K562 (cell line): ENCODE measurements around the gene TRUB2. TPM values are rescaled to one million over a fixed set of nuclear protein-coding genes. Genes with fewer than 3 reads are reported as not detected.

ENCODE experiments used
- ELF4 ChIP-seq: fragments of 450-650 bp; formaldehyde crosslinking; IDR thresholded peaks from 2 replicates; pipeline ENCODE4 v1.4.0; 2022; ENCODE audit warnings: missing genetic modification characterization
- NCOA1 ChIP-seq: fragments of 450-650 bp; IDR thresholded peaks from 2 replicates; pipeline ENCODE4 v1.6.1; 2016; ENCODE audit warnings: low read depth
- PRMT5 ChIP-seq: sonication (generic); formaldehyde crosslinking; IDR thresholded peaks from 2 replicates; pipeline ENCODE4 v1.5.0; 2020; ENCODE audit warnings: missing genetic modification reagents
- RREB1 ChIP-seq: fragments of 250-450 bp; sonication (Bioruptor Pico); IDR thresholded peaks from 2 replicates; pipeline ENCODE4 v1.4.0; 2020
- SAP30 ChIP-seq: fragments of 200-600 bp; sonication (generic); IDR thresholded peaks from 2 replicates; pipeline ENCODE4 v1.6.1; 2012; ENCODE audit warnings: borderline replicate concordance, low read depth, mild to moderate bottlenecking, moderate library complexity, low read length, control low read depth, inconsistent platforms; ENCODE audit not compliant: insufficient read depth, poor library complexity, severe bottlenecking
- TCF7 ChIP-seq: sonication (generic); IDR thresholded peaks from 2 replicates; pipeline ENCODE4 v1.6.1; 2016; ENCODE audit warnings: antibody characterized with exemption, borderline replicate concordance
- ZNF121 ChIP-seq: sonication (generic); formaldehyde crosslinking; conservative IDR thresholded peaks from 2 replicates; pipeline ENCODE4 v1.8.0; 2022; ENCODE audit warnings: missing genetic modification reagents
- ZNF395 ChIP-seq: fragments of 200-800 bp; sonication (Bioruptor generic); IDR thresholded peaks from 2 replicates; pipeline ENCODE4 v1.6.1; 2017; ENCODE audit warnings: missing genetic modification characterization, missing compliant biosample characterization
- ZNF586 ChIP-seq: fragments of 450-650 bp; formaldehyde crosslinking; conservative IDR thresholded peaks from 2 replicates; pipeline ENCODE4 v1.4.0; 2020; ENCODE audit warnings: mild to moderate bottlenecking, moderate library complexity
- polyA plus RNA-seq, 8 experiments: library from polyadenylated mRNA; depleted of rRNA in 4 of 8; stranded (reverse) in 5 of 8; unstranded in 3 of 8; fragments of >200 nt; fragmentation: Nextera tagmentation in 2 of 8; fragmentation: Illumina TruSeq in 1 of 8; extraction: Ambion mirVana in 2 of 8; extraction: Trizol in 1 of 8; gene quantifications; 2 replicates each; pipeline versions ENCODE4 v1.2.1 to v1.2.3, GENCODE V29; 2011 to 2014; ENCODE audit warnings: inconsistent platforms in 1 of 8, missing spikeins in 1 of 8
- total RNA-seq, 7 experiments: library from RNA; depleted of rRNA in 6 of 7; stranded (reverse); fragments of >200 nt in 6 of 7; fragmentation: Illumina TruSeq in 2 of 7; extraction: Trizol in 2 of 7; gene quantifications; 2 replicates each; pipeline versions ENCODE4 v1.2.1 to v1.2.3, GENCODE V29; 2011 to 2021; ENCODE audit warnings: low replicate concordance in 1 of 7
- TF ChIP-seq, protein P1 (sequence below): fragments of 250-450 bp; sonication (Bioruptor Pico); IDR thresholded peaks from 2 replicates; pipeline ENCODE4 v1.6.1; 2021; ENCODE audit warnings: mild to moderate bottlenecking
- TF ChIP-seq, protein P2 (sequence below): IDR thresholded peaks from 2 replicates; pipeline ENCODE4 v1.6.1; 2011; ENCODE audit not compliant: insufficient read length; ENCODE audit errors: extremely low read depth

Gene TRUB2
- total and polyA plus RNA-seq, 9 of the 15 experiments (the other 6 are each of a cell fraction or from before 2014, with no cell fraction given): 9.3 to 110 (median 63.0) TPM

DNA sequence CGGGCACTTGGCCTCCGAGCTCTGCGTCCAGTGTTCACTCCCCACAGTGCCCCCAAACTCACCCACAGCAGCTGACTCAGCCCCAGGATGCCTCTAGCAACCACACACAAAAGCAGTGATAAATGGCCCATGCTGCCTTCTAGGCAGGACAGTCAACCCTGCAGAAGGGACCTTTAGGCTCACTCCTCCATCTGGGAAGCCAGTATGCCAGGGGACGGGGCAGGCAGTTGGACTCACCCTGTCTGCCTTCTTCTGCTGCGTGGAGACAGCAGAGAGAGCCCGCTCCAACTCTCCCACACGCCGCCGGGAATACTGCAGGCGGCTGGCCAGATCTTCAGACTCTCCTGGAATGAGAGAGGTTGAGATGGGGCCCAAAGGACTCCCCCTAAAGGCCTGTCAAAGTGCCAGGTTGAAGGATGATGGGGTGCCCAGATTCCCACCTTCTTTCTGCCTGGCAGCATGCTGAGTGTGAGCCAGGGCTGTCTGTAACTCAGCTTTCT lies 56.8 kb downstream of the TRUB2 start (continued):
- TF ChIP-seq SAP30: no peak
- no peak for TF ChIP-seq NCOA1
- TF ChIP-seq, protein P1, sequence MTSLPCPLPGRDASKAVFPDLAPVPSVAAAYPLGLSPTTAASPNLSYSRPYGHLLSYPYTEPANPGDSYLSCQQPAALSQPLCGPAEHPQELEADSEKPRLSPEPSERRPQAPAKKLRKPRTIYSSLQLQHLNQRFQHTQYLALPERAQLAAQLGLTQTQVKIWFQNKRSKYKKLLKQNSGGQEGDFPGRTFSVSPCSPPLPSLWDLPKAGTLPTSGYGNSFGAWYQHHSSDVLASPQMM (CRISPR knock-in tag): no peak
- 0 out of 2 replicates have a peak, but pooled peaks have one; percentile 50 for TF ChIP-seq RREB1 (CRISPR knock-in tag)
- no peak for TF ChIP-seq ZNF121
- TF ChIP-seq TCF7: no peak
- TF ChIP-seq PRMT5 (CRISPR knock-in tag): 0 out of 2 replicates have a peak, but pooled peaks have one; percentile 28
- TF ChIP-seq, protein P2, sequence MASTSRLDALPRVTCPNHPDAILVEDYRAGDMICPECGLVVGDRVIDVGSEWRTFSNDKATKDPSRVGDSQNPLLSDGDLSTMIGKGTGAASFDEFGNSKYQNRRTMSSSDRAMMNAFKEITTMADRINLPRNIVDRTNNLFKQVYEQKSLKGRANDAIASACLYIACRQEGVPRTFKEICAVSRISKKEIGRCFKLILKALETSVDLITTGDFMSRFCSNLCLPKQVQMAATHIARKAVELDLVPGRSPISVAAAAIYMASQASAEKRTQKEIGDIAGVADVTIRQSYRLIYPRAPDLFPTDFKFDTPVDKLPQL: no peak
- no peak for TF ChIP-seq ZNF395 (CRISPR knock-in tag)
- no peak for TF ChIP-seq ELF4 (CRISPR knock-in tag)
- TF ChIP-seq ZNF586 (CRISPR knock-in tag): no peak
